ENCODE data around the gene AXL. TPM values are rescaled to one million over a fixed set of nuclear protein-coding genes. Genes with fewer than 3 reads are reported as not detected.
A peak's percentile ranks its signal among the peaks of the same experiment; 100 is the strongest.

The AXL gene
- total and polyA plus RNA-seq, 9 of the 15 experiments (the other 6 are each of a cell fraction or from before 2014, with no cell fraction given) = 0.80 to 6.6 (median 1.6) TPM

DNA sequence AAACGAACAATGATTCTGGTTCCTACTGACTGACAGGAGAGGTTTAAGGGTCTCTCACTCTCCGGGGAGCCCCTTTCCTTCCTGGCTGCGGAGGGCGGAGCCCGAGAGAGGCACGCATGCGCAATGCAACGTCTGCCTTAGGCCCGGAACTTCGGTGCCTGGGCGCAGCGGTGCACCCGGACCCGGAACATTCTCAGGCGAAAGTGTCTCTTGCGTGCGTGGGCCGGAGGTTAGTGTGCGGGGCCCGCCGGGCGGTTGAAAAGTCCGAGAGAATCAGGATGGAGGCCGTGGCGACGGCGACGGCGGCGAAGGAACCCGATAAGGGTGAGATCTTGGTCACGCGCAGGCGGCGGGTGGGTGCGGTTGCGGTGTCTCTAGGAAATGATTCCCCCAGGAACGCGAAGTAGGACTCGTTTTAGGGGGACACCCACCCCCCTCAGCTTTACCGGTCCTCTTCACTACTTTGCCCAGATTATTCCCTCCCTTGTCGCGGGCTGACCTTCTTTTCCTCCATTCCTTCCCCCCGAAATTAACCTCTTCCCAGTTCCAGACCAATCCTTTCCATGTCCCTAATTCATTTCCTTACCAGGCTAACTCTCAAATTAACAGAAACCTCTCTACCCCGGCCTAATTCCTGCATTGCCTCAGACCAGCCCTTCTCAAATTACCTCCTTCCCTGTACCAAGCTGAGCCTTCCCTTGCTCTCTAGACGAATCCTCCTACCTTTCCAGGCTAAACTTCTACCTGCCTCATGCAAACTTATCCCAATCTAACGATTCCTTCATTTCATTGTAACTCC lies 91.2 kb downstream of the AXL start, which contains the start of gene CCDC97:
Gene CCDC97, plus strand, starts transcription at position 140 of the 799 bp plus-strand sequence. Its CDS starts 139 bp downstream, at position 279.
- peaks cover 11 to 12% of the 10 kb centered on the region in 2 experiments; a peak in 4 of 5 replicates for H3K4me1 ChIP-seq (replicated peaks in 1 of 2; ENCODE audit: control insufficient read depth in 2 of 2, insufficient read depth in 2 of 2, low read length in 2 of 2)
- peaks cover 56% of the 10 kb centered on the region for H3K36me3 ChIP-seq (ENCODE audit: control insufficient read depth, insufficient read depth, low read length)
- H3K9ac ChIP-seq (ENCODE audit: insufficient read depth in 1 of 2, low read depth in 2 of 2, low read length in 2 of 2) = peak within 1 kb of the TSS; percentile 88 to 93
- CTCF ChIA-PET (ENCODE audit: low intra/inter-chr PET ratio) = no interaction called here
- no peaks in the 10 kb centered on the region for H3K27me3 ChIP-seq (ENCODE audit: control insufficient read depth in 2 of 2, insufficient read depth in 2 of 2, low read length in 2 of 2)
- peak within 1 kb of the TSS; percentile 91 for H3K4me2 ChIP-seq (ENCODE audit: insufficient read depth, low read length)
- H3K27ac ChIP-seq (ENCODE audit: extremely low read depth, low read depth, low read length) = peak within 1 kb of the TSS; percentile 88
- in situ Hi-C loops (cut with MboI) = loop anchor here (25.0 kb wide), 1 partner anchor 252 kb away; no protein-coding TSS in a partner anchor
- DNase-seq (ENCODE audit: extremely low read depth in 1 of 4, low spot score in 3 of 4) = peak; percentile 92 to 95 (median 94)
- peak within 1 kb of the TSS; percentile 67 for H3K4me3 ChIP-seq
- H3K9me3 ChIP-seq (replicated peaks; ENCODE audit: control insufficient read depth, insufficient read depth, low read depth, low read length) = no peaks in the 10 kb centered on the region
- TSS peak; percentile 64 for BruUV-seq (replicated peaks)
- POLR2A ChIA-PET = interaction anchor here (0.6 to 1.2 kb wide), 8 partner anchors 9 to 735 kb away, joined by 3 to 7 read pairs (median 3); no protein-coding TSS in a partner anchor
- H4K20me1 ChIP-seq (replicated peaks; ENCODE audit: control insufficient read depth, insufficient read depth, low read length) = peaks cover 3% of the 10 kb centered on the region; the same call in 1 of the 2 replicates
- peaks cover 34% of the 10 kb centered on the region for H3K79me2 ChIP-seq (ENCODE audit: control insufficient read depth, insufficient read depth, low read length)
- ATAC-seq = peak; percentile 80
- intact Hi-C loops (cut with micrococcal nuclease) = no loop called here
- FAIRE-seq = peak; percentile 78
- H3K9me1 ChIP-seq (ENCODE audit: control insufficient read depth, insufficient read depth, low read length) = no peaks in the 10 kb centered on the region
- WGBS (ENCODE audit: insufficient coverage, low coverage, missing lambda C conversion rate) = 0% methylated on average over 38 of the region's 47 CpGs
- peak within 1 kb of the TSS; percentile 92 for H2AFZ ChIP-seq (ENCODE audit: low read depth, low read length)
- TF ChIP-seq FOXP1 (CRISPR knock-in tag; IDR thresholded peaks at IDR 0.05) (peak; percentile 67; the same call in 1 of the 2 replicates), ZNF184 (CRISPR knock-in tag; IDR thresholded peaks at IDR 0.05) (no peak), E2F3 (CRISPR knock-in tag; IDR thresholded peaks at IDR 0.05) (no peak; the same call in 1 of the 2 replicates), ZNF280A (IDR thresholded peaks at IDR 0.05; ENCODE audit: low read depth, partially characterized antibody) (peak; percentile 13), OTX1 (CRISPR knock-in tag; IDR thresholded peaks at IDR 0.05) (peak; percentile 90), SRSF7 (optimal IDR thresholded peaks at IDR 0.05; ENCODE audit: low read depth, low read length) (no peak), KDM1A (IDR thresholded peaks at IDR 0.05) (no peak; a peak in 2 of 4 replicates), TSC22D4 (tag; IDR thresholded peaks at IDR 0.05) (no peak), TRIM24 (IDR thresholded peaks at IDR 0.05) (peak; percentile 39 to 100; a peak in 3 of 4 replicates), KAT7 (CRISPR knock-in tag; IDR thresholded peaks at IDR 0.05; ENCODE audit: borderline replicate concordance) (peak; percentile 99), NFIC (IDR thresholded peaks at IDR 0.05) (peak; percentile 72), MAZ (CRISPR knock-in tag; conservative IDR thresholded peaks at IDR 0.05 in 1 of 2, IDR thresholded peaks at IDR 0.05 in 1 of 2) (peak; percentile 80 to 92), RBFOX2 (IDR thresholded peaks at IDR 0.05; ENCODE audit: low read depth, low read length) (peak; percentile 90), NFXL1 (CRISPR knock-in tag; IDR thresholded peaks at IDR 0.05) (no peak), ZNF175 (CRISPR knock-in tag; IDR thresholded peaks at IDR 0.05; ENCODE audit: low read depth) (no peak), PTRF (tag; IDR thresholded peaks at IDR 0.05) (no peak), ZNF197 (CRISPR knock-in tag; IDR thresholded peaks at IDR 0.05; ENCODE audit: low read depth) (peak; percentile 33; the same call in 1 of the 2 replicates)
- TF ChIP-seq, protein P1, sequence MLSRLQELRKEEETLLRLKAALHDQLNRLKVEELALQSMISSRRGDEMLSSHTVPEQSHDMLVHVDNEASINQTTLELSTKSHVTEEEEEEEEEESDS (CRISPR knock-in tag; IDR thresholded peaks at IDR 0.05) = no peak
- TF ChIP-seq, protein P2, sequence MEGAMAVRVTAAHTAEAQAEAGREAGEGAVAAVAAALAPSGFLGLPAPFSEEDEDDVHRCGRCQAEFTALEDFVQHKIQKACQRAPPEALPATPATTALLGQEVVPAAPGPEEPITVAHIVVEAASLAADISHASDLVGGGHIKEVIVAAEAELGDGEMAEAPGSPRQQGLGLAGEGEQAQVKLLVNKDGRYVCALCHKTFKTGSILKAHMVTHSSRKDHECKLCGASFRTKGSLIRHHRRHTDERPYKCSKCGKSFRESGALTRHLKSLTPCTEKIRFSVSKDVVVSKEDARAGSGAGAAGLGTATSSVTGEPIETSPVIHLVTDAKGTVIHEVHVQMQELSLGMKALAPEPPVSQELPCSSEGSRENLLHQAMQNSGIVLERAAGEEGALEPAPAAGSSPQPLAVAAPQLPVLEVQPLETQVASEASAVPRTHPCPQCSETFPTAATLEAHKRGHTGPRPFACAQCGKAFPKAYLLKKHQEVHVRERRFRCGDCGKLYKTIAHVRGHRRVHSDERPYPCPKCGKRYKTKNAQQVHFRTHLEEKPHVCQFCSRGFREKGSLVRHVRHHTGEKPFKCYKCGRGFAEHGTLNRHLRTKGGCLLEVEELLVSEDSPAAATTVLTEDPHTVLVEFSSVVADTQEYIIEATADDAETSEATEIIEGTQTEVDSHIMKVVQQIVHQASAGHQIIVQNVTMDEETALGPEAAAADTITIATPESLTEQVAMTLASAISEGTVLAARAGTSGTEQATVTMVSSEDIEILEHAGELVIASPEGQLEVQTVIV (CRISPR knock-in tag; IDR thresholded peaks at IDR 0.05; ENCODE audit: borderline replicate concordance) = 0 out of 2 replicates have a peak, but pooled peaks have one; percentile 63
